GM20000 (cell line): ENCODE data around the gene GLIPR2.

Experiments
- DNase-seq: peaks from one replicate; pipeline ENCODE4 v3.0.0; 2012; ENCODE audit warnings: low spot score
- CTCF ChIP-seq: IDR thresholded peaks from 2 replicates; pipeline ENCODE4 v1.5.1; 2012; ENCODE audit warnings: mild to moderate bottlenecking, control low read depth; ENCODE audit errors: extremely low read depth, missing control alignments

The GLIPR2 gene

GRCh38 chr9:36099718-36100117 is 36.8 kb upstream of the GLIPR2 start:
- DNase-seq: no peak

GRCh38 chr9:36100532-36100931 is 36.0 kb upstream of the GLIPR2 start:
- DNase-seq: no peak

More at GRCh38 chr9:36099718-36100117, 36.8 kb upstream of the GLIPR2 start:
- TF ChIP-seq CTCF: no peak

GRCh38 chr9:36101916-36102741 is 34.4 kb upstream of the GLIPR2 start:
- DNase-seq: no peak
- no peak for TF ChIP-seq CTCF

More at GRCh38 chr9:36100532-36100931, 36.0 kb upstream of the GLIPR2 start:
- no peak for TF ChIP-seq CTCF

- TF ChIP-seq CTCF: peak; percentile 77
- DNase-seq: peak; percentile 77
Observed at GRCh38 chr9:36102742-36103495, 33.6 kb upstream of the GLIPR2 start.

GRCh38 chr9:36109071-36109470 is 27.5 kb upstream of the GLIPR2 start:
- TF ChIP-seq CTCF: no peak
- no peak for DNase-seq

GRCh38 chr9:36110434-36110833 is 26.1 kb upstream of the GLIPR2 start:
- no peak for DNase-seq
- no peak for TF ChIP-seq CTCF

- no peak for TF ChIP-seq CTCF
- DNase-seq: no peak
Observed at GRCh38 chr9:36112516-36112915, 24.0 kb upstream of the GLIPR2 start.
